Activated CD8-positive, alpha-beta memory T cell treated with anti-CD3 and anti-CD28 coated beads for 4 hours (primary cell): Measurements from ENCODE around the gene ERI2.
A peak's percentile ranks its signal among the peaks of the same experiment; 100 is the strongest.
"Not testable (repeated sequence)": the region's sequence is repeated elsewhere in the genome, so short reads cannot be mapped to it uniquely, and the experiment has no call there.

Experiments used
- DNase-seq, 2 donors: peaks; one replicate each; pipeline ENCODE4 v3.0.0-alpha.2; 2020; ENCODE audit warnings: low read depth in 2 of 2

Gene ERI2

GRCh38 chr16:20814784-20815183, 8.5 kb upstream of the ERI2 start:
- no peak for DNase-seq

- no peak for DNase-seq
Measured at GRCh38 chr16:20812510-20812909, 6.2 kb upstream of the ERI2 start.

GRCh38 chr16:20811889-20812439, 5.7 kb upstream of the ERI2 start:
- no peak for DNase-seq

- DNase-seq, result no peak
Measured at GRCh38 chr16:20807862-20808261, 1.6 kb upstream of the ERI2 start.

GRCh38 chr16:20805684-20806167, 546 bp downstream of the ERI2 start:
- not testable (repeated sequence) for DNase-seq

GRCh38 chr16:20803561-20804214, 2.6 kb downstream of the ERI2 start:
- DNase-seq, result no peak

- DNase-seq, result no peak
Measured at GRCh38 chr16:20803192-20803560, 3.1 kb downstream of the ERI2 start.

DNA sequence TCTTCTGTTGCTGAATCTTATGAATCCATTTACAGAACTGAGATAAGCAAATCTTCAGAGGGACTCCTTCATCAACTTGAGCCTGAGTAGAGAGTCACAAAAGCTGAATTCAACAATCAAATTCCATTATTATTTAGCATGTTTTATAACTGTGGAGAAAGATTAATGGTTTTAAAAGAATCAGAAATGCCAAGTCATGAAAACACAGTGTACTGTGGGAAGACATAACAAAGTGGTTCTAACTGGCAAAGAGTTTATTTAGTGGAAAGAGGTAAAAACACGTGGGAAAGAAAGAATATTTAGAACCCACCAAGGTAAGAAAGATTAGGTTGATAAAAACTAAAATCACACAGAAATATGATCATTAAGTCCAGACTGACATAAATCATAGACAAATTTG, 5.0 kb downstream of the ERI2 start:
- no peak for DNase-seq

DNA sequence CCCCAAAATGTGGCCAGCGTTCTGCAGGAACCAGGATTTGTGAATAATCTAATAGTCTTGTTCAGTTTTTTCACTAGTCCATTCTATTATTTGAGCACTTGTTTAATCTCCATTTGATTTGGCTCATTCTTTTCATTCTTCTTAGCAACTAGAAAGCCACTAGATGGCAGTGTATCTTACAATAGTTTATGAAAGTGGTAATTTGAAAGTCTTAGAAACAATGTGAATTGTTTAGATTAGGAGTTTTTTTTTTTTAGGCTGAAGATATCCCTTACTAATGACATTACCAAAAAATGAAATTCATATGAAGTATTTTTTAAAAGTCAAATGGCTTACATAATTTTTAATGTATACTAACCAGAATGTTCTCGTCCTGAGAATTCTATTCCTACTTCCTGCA, 6.7 kb downstream of the ERI2 start:
- DNase-seq, result no peak

- no peak for DNase-seq
Measured at GRCh38 chr16:20798364-20798763, 7.9 kb downstream of the ERI2 start.

DNA sequence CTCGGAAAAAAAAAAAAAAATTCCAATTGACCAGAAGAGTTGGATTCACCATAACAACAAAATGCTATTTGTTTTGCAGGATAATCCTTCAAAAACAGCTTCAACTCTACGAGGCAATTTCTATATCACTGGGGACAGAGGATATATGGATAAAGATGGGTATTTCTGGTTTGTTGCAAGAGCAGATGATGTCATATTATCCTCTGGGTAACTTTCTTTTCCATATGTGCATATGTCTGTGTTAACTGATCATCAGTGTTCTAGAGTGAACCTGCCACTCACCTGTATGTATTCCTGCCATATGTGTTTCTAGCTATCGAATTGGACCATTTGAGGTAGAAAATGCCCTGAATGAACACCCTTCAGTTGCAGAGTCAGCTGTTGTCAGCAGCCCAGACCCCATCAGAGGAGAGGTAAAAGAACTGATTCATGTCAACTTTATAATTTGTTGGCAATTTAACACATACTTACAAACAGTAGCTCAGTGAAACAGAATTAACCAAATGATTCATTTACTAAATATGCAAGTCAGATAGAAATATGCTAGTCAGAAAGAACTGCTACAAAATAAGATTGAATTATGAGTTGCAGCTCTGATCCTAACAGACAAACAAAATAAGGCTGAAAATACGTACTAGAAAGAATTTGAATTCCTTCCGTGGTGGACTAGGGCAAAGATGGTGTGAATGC, 14.2 kb downstream of the ERI2 start:
- no peak for DNase-seq

DNA sequence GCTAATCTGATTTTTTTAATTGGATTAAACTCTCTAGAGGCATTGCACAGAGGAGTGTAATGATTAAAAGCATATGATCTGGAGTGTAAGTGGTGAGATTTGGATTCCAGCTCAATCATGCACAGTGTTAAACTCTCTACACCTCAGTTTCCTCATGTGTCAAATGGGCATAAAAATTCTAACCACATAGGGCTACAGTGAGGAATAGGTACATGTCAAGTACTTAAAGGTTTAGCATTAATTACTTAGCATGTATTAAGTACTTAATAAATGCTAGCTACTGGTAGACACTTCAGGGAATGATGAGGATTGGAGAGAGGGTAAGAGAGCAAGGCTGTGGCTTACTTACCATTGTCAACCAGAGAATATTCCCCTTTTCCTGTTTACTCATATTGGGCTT, 17.1 kb downstream of the ERI2 start:
- DNase-seq, result no peak

GRCh38 chr16:20784204-20784603, 22.1 kb downstream of the ERI2 start:
- no peak for DNase-seq

GRCh38 chr16:20782470-20782869, 23.8 kb downstream of the ERI2 start:
- DNase-seq, result no peak

- DNase-seq, result no peak
Measured at GRCh38 chr16:20781697-20782096, 24.6 kb downstream of the ERI2 start.

DNA sequence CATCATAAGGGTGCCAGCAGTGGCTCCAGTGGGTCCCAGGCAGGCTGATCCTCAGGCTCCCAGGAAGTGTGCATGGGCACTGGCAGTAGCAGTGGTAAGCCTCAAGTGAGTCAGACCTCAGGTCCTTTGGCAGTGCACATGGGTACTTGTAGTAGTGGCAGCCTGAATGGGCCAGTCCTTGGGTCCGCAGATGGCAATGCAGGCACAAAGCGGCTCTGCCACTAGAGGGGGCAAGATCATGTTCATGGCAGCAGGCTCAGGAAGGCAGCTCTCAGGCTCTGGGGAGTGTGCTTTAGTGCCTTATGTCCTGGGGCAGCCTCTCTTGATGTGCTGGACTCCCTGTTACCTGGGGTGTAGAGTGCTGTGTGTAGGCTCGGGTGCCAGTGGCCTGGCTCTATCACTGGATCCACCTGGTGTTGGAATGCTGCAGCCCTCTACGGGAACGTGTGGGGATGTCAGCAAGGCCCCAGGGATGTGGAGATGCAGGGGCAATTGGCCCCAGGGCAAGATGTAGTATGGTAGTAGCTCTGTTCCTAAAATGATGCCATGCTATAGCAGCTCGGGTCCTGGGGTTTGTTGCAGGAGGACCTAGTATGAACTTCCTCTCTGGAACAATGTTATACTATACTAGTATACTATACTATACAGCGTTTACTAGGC, 31.4 kb downstream of the ERI2 start:
- peak in 1 of 2 donors; percentile 19 for DNase-seq

- no peak for DNase-seq
Measured at GRCh38 chr16:20773679-20774078, 32.6 kb downstream of the ERI2 start.

- no peak for DNase-seq
Measured at GRCh38 chr16:20768818-20769217, 37.5 kb downstream of the ERI2 start.

DNA sequence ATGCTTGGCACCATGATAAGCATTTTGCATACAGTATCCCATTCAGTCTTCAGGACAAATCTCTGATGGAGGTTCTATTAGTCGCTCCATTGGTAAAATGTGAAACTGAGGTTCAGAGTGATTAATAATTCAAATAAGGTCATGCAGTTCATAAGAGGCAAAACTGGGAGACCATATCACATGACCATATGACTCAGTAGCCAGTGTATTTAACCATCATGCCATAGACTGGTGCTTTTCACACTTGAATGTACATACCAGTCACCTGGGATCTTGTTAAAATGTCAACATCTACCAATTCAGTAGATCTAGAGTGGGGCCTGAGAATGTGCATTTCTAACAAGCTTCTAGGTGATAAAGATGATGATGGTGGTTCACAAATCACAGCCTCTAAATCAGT, 38.2 kb downstream of the ERI2 start:
- no peak for DNase-seq

GRCh38 chr16:20767577-20767976, 38.7 kb downstream of the ERI2 start:
- no peak for DNase-seq

DNA sequence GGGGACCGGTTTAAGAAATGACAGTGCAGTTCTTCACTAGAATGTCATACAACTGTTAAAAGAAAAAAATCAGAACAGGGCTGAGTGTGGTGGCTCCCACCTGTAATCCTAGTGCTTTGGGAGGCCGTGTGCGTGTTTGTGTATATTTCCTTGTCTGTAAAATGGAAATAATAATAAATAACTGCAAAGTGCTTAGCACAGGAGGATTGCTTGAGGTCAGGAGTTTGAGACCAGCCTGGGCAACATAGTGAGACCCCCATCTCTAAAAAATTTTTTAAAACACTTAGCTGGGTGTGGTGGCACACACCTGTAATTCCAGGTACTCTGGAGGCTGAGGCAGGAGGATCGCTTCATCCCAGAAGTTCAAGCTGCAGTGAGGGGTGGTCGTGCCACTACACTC, 40.0 kb downstream of the ERI2 start:
- DNase-seq, result no peak

- DNase-seq, result no peak
Measured at GRCh38 chr16:20765732-20766131, 40.5 kb downstream of the ERI2 start.

GRCh38 chr16:20764448-20764847, 41.8 kb downstream of the ERI2 start:
- DNase-seq, result not testable (repeated sequence)
